ENCODE data around the gene PPP1R37.
"Not testable (repeated sequence)": the region's sequence is repeated elsewhere in the genome, so short reads cannot be mapped to it uniquely, and the experiment has no call there.

Gene PPP1R37

DNA sequence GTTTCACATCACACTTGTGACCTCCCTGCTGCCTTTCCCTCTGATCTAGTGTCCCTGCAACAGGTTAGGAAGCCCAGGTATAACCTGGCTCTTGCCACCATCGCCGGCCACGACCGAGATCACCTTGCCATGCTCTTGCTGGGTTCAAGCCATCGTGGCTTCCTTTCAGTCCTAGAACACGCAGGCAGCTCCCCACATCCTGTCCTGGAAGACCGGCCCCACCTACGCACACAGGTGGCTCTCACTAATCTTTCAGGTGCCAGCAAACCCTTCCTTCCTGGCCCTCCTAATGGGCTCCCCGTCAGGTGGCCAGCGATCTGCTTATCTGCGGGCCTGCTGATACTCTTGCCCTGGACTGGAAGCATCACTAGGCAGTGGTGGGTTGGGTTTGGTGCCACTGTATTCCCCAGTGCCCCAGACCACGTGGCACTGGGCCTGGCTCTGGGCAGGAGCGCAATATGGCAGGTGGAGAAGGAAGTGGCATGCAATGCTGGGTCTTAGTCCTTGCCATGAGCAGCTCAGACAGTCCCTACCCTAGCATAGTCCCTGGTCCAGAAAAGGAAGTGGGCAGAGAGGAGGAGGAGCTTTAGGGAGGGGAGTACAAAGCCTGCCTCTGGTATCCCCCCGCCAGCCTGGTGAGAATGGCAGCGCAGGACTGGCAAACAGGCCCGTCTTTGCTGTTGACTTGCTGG, 11.8 kb downstream of the PPP1R37 start:
- TF ChIP-seq, protein P1, sequence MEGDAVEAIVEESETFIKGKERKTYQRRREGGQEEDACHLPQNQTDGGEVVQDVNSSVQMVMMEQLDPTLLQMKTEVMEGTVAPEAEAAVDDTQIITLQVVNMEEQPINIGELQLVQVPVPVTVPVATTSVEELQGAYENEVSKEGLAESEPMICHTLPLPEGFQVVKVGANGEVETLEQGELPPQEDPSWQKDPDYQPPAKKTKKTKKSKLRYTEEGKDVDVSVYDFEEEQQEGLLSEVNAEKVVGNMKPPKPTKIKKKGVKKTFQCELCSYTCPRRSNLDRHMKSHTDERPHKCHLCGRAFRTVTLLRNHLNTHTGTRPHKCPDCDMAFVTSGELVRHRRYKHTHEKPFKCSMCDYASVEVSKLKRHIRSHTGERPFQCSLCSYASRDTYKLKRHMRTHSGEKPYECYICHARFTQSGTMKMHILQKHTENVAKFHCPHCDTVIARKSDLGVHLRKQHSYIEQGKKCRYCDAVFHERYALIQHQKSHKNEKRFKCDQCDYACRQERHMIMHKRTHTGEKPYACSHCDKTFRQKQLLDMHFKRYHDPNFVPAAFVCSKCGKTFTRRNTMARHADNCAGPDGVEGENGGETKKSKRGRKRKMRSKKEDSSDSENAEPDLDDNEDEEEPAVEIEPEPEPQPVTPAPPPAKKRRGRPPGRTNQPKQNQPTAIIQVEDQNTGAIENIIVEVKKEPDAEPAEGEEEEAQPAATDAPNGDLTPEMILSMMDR (IDR thresholded peaks at IDR 0.05; ENCODE audit: insufficient read depth, low read depth, low read length, missing control alignments): no peak
- H3K4me3 ChIP-seq (ENCODE audit: low read length): no peak overlapping the region
- no peak for DNase-seq (ENCODE audit: low read depth)

DNA sequence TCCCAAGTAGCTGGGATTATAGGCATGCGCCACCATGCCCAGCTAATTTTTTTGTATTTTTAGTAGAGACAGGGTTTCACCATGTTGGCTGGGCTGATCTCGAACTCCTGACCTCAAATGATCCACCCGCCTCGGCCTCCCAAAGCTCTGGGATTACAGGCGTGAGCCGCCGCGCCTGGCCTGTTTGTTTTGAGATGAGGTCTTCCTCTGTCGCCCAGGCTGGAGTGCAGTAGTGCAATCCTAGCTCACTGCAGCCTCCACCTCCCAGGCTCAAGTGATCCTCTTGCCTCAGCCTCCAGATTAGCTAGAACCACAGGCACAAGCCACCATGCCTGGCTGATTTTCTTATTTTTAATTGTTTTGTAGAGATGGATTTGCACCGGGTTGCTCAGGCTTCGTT, 13.4 kb downstream of the PPP1R37 start:
- H3K4me3 ChIP-seq (ENCODE audit: low read length); DNase-seq (ENCODE audit: low read depth): not testable (repeated sequence)

DNA sequence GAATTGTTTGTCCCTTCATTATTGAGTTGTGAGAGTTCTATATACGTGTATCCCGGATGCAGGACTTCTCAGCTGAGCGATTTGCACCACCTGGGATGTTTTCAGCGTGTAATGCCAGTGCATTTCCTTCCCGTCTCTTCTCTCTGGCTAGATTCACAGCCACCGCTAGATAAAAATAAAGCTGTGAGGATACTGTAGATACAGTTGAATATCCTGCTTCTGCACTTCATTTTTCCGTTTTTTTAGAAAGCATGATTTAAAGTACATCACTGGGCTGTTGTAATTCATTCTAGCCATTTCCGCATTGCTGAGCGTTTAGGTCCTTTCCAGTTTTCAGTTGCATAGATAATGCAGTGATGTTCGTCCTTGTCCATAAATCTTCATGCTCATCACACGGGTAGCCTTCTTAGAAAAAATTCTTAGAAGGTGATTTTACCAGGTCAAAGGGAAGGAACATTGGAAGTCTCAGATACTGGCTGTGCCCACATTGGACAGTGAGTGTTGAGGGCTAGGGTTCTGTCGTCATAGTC, 14.7 kb downstream of the PPP1R37 start:
- DNase-seq (ENCODE audit: low read depth): no peak
- H3K4me3 ChIP-seq (ENCODE audit: low read length): no peak overlapping the region
- TF ChIP-seq, protein P1 (IDR thresholded peaks at IDR 0.05; ENCODE audit: insufficient read depth, low read depth, low read length, missing control alignments): no peak

DNA sequence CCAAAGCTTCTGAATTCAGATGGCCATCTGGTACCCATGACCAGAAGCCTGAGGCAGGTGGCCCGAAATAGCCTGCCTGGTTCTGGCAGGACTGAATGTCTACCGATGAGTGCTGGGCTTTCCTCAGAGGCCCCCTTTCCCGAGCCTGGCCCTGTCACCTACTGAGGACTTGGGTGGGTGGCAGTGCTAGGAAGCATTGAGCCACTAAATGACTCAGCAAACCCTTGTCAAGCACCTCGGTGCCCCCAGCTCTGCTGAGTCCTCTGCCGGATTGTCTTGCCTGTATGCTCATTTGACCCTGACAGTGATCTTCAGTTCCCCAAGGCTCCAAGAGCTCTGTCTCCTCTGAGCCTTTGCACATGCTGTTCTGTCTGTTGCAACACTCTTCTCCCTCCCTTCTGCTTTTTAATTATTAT, 17.9 kb downstream of the PPP1R37 start:
- DNase-seq (ENCODE audit: low read depth): no peak
- TF ChIP-seq, protein P1 (IDR thresholded peaks at IDR 0.05; ENCODE audit: insufficient read depth, low read depth, low read length, missing control alignments): no peak
- H3K4me3 ChIP-seq (ENCODE audit: low read length): no peak overlapping the region

DNA sequence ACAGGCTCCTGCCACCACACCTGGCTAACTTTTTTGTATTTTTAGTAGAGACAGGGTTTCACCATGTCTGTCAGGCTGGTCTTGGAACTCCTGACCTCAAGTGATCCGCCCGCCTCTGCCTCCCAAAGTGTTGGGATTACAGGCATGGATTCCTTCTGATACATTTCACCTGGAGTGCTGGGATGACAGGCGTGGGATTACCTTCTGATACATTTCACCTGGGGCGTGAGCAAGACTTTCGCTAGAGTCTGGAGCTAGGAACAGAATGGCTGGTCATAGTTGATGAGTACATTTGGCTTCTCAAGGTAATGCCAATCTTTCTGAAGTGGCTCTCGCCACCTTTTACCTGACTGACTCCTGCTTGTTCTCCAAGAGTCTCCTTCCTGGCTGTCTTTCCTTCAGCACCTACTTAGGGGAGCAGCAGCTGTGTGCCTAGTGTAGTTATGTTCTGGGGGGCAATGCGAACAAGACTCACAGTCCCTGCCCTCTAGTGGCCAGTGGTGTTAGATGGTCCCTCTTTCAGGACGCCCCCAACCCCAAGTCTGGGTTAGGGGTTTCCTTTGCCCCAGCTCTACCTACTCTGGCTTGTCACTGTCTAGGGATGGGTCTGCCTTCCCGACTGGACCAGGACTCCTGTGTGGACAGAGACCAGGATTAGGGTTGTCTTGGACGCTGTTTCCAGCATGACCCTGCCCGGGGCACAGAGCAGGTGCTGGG, 19.3 kb downstream of the PPP1R37 start:
- DNase-seq (ENCODE audit: low read depth): no peak

DNA sequence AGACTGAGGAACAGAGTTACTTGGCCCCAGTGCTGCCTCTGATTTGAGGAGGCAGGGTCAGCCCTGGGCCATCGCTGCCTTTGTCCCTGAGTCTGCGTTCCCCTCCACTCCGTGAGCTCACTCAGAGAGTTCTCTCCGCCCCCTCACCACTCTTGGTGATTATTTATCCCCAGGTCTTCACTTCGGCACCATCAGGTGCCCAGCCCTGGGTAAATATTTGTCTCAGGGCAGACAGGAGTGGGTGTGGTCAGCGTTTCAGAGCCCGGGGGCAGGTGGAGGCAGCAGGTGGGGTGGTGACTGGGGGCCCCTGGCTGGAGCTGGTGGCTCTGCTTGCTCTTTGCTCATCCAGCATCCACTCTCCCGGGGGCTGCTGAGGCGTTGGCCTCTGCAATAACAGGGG, 20.6 kb downstream of the PPP1R37 start:
- TF ChIP-seq, protein P1 (IDR thresholded peaks at IDR 0.05; ENCODE audit: insufficient read depth, low read depth, low read length, missing control alignments): no peak
- DNase-seq (ENCODE audit: low read depth): no peak
- no peak overlapping the region for H3K4me3 ChIP-seq (ENCODE audit: low read length)

More for the DNA sequence above, 19.3 kb downstream of the PPP1R37 start:
- H3K4me3 ChIP-seq (ENCODE audit: low read length): no peak overlapping the region
- TF ChIP-seq, protein P1 (IDR thresholded peaks at IDR 0.05; ENCODE audit: insufficient read depth, low read depth, low read length, missing control alignments): no peak

DNA sequence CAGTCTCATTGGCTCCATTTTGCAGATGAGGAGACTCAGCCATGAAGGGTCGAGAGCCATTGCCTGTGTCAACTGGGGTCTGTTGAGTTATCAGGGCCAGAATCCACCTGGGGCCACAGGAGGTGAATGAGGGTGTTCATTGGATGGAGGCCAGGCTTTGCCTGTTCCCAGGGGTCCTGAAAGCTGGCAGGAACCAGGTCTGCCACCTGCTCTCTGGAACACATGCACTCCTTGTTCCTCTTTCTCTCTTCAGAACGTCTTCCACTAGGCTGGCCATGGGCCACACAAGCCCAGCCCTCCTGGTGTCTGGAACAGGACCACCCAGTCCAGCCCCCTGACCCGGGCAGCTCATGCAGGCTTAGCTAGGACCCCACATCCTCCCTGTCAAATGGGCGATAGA, 21.1 kb downstream of the PPP1R37 start:
- DNase-seq (ENCODE audit: low read depth): no peak
- TF ChIP-seq, protein P1 (IDR thresholded peaks at IDR 0.05; ENCODE audit: insufficient read depth, low read depth, low read length, missing control alignments): no peak
- H3K4me3 ChIP-seq (ENCODE audit: low read length): no peak overlapping the region
